GM12891 (cell line): Measurements from ENCODE around the gene LIX1L.

Source experiments
- POLR2A ChIP-seq: IDR thresholded peaks from 2 replicates; pipeline ENCODE4 v1.6.1; 2011; ENCODE audit warnings: low read depth, low read length, control low read depth
- POLR2AphosphoS5 ChIP-seq: IDR thresholded peaks from 2 replicates; pipeline ENCODE4 v1.6.1; 2011; ENCODE audit warnings: low read depth, low read length, control low read depth
- SPI1 ChIP-seq: IDR thresholded peaks from 2 replicates; pipeline ENCODE4 v1.6.1; 2011; ENCODE audit warnings: low read depth, low read length, control low read depth
- TAF1 ChIP-seq: IDR thresholded peaks from 2 replicates; pipeline ENCODE4 v1.6.1; 2011; ENCODE audit warnings: low read depth, low read length, control low read depth

DNA sequence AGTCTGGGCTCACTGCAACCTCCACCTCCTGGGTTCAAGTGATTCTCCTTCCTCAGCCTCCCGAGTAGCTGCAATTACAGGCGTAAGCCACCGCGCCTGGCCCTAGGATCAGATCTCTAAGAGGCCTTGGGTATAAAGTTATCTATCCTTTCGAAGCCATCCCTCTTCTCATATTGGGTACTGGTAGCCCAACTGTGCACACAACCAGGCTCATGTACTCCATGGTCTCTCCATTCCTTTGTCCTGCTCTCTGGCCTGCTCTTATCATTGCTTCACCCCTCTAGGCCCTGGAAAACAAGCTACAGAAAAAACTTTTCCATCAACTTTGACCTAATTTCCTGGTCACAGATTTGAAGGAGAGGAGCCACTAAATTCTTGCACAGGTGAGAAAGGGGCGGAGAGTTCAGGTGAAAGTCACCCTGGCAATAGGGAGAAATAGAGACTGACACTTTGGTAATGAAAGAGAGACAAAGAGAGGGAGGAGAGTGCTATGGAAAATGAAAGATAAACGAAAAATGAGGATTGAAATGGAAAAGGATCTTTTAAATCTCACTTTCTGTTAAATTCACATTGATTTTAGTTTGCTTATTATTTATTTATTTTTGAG, 32.5 kb upstream of the LIX1L start:
- TF ChIP-seq TAF1 (no peak), POLR2A (peak; percentile 25; the same call in 1 of the 2 replicates), POLR2AphosphoS5 (0 out of 2 replicates have a peak, but pooled peaks have one; percentile 38), SPI1 (no peak)
